GM18870 (cell line): ENCODE results near the gene NFKBIB.
A peak's percentile ranks its signal among the peaks of the same experiment; 100 is the strongest.
"Not testable (repeated sequence)": the region's sequence is repeated elsewhere in the genome, so short reads cannot be mapped to it uniquely, and the experiment has no call there.

Experiments used
- ATAC-seq: cut with Tn5 transposase; IDR thresholded peaks from one replicate; pipeline ENCODE4 v1.9.1; 2021; ENCODE audit warnings: moderate library complexity; ENCODE audit not compliant: unreplicated experiment

The NFKBIB gene

DNA sequence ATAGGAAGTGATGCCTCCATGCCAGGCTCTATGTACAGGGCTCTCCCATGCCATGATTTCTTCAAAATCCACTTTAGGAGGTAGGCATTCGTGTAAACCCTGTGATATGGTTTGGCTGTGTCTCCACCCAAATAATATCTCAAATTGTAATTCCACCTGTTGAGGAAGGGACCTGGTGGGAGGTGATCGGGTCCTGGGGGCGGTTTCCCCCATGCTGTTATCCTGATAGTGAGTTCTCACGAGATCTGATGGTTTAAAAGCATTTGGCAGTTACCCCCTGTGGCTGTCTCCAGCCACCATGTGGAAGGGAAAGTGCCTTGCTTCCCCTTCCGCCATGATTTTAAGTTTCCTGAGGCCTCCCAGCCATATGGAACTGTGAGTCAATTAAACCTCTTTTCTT lies 22.7 kb downstream of the NFKBIB start:
- ATAC-seq, result no peak

DNA sequence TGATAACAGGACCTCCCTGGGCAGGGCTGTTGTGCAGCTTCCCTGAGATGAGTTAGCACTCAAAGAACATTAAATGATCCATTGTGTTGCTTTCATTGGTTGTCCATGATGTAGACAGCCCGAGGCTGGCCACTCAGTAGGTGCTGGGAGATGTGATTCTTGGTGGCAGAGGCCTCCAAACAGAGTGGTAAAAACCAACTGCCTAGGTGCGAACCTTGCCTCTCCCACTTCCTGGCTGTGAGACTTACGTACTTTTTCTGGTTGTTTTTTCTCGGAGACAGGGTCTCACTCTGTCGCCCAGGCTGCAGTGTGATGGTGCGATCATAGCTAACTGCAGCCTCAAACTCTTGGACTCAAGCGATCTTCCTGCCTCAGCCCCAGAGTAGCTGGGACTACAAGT lies 24.6 kb downstream of the NFKBIB start:
- ATAC-seq, result no peak

DNA sequence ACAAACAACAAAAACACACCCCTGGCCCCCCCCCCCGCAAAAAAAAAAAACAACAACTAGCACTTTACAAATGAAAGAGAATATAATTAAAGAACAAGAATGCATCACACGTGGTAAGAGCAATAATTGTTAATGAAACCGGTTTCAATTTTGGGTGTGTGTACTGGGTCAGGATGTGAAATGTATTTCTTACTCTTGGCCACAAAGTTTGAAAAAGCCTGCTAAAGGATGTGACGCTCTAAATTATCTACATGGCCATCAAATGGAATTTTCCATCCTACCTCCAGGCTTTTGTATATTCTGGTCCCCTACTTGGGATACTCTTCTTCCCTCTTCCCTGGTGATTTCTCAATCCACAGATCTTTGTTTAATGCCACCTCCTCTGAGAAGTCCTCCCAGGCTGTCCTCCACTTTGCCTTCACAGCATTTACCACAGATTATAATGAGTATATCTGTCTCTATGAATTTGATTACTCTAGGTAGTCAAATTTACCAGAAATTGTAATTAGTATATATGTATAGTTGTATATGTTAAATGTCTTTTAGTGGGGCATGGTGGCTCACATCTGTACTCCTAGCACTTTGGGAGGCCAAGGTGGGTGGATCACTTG lies 28.7 kb downstream of the NFKBIB start:
- no peak for ATAC-seq

DNA sequence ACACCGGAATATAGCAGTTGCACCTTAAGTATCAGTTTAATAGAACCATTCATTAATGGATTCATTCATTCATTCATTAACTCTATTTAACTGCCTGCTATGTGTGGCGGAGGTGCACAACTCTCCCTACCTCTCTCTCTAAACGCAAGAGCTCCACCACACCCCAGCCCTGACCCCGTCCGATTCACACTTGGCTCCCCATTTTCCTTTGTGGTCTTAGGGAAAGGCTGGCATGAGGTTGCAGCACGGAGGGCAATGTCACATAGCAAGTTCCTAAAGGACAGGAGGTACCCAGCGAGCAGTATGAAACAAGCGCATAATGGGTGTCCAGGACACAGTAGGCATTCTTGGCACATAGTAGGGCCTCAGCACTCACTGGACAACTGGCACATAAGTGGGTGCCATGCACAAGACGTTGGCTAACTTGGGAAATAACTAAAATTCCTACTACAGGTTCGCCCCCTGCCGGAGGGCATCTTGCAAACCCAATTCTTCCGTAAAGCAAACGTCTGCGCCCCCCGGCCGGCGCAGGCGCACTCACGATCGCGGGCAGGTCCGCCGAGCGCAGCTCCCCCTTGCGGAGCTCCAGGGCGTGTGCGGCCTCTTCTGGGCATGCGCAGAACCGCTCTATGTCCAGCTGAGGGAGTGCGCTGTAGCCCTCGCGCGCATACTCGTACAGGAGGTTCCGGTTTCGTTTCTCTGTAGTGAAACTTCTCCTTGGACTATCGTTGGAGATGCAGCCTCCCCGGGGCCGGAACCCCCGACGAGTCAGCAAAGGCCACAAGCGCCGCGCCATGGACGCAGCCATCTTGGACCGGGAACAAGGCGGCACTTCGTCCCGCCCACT lies 30.4 kb downstream of the NFKBIB start, which contains the start of gene SARS2:
Gene SARS2 (minus strand): TSS at position 835 of the 847 bp plus-strand sequence. CDS start 27 bp downstream, at position 808.
- peak; percentile 70 for ATAC-seq

DNA sequence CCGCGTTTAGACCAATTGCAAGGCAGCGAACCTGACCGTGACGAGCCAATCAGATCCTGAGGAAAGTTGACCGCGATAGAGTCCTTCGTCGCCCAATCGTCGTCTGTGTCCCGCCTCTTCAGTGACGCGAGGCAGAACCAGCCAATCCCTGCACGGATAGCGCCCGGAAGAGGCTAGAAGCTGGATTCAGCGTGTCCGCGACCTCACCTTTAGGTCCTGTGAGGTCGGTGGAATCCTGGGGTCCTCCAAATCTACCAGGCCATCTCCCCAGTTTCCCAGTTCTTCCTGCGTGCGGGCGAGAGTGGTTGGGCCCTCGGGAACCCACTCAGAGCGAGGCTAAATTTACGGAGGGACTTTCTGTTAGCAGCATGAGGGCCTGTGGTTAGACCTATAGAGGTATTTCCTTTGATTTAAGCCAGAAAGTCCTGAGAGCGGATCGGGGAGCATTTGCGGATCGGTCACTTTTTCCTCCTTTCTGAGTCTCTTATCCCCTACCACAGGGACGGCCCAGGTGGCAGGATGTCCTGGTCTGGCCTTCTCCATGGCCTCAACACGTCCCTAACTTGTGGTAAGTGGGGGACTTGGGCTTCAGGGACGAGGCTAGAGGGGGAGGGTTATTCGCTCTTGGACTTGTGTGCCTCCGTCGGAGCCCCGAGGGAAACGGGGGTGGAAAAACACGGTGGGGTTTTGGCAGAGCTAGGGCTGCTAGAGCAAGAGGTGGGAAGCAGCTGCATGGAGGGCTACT lies 31.2 kb downstream of the NFKBIB start, which contains the start of gene MRPS12:
Gene MRPS12 (plus strand): TSS at position 169 of the 745 bp plus-strand sequence. CDS start 351 bp downstream, at position 520.
- ATAC-seq, result peak; percentile 90

DNA sequence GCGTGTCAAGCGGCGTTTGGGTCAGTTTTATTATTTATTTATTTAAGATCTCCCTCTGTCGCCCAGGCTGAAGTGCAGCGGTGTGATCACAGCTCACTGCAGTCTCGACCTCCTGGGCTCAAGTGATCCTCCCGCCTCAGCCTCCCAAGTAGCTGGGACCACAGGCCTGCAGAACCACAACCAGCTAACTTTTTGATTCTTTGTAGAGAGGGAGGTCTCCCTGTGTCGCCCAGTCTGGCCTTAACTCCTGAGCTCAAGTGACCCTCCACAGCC lies 31.7 kb downstream of the NFKBIB start:
- no peak for ATAC-seq

DNA sequence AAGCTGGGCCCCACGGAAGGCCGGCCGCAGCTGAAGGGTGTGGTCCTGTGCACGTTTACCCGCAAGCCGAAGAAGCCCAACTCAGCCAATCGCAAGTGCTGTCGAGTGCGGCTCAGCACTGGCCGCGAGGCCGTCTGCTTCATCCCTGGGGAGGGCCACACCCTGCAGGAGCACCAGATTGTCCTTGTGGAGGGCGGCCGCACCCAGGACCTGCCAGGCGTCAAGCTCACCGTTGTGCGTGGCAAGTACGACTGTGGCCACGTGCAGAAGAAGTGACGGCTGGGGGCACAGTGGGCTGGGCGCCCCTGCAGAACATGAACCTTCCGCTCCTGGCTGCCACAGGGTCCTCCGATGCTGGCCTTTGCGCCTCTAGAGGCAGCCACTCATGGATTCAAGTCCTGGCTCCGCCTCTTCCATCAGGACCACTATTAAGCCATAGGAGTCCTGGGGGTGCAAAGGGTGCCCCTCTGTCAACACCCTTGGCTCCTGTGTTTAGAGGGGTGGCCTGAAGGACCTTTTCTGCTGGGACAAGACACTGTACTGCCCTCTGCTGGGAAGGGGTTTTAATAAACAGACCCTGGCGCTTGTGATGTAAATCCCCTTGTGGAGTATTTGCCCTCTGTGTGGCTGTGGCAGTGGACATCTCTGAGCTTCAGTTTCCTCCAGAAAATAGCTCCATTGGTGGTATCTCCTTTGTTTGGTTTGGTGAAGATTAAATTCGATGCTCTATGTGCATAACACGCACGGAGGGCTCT lies 32.8 kb downstream of the NFKBIB start:
- no peak for ATAC-seq

DNA sequence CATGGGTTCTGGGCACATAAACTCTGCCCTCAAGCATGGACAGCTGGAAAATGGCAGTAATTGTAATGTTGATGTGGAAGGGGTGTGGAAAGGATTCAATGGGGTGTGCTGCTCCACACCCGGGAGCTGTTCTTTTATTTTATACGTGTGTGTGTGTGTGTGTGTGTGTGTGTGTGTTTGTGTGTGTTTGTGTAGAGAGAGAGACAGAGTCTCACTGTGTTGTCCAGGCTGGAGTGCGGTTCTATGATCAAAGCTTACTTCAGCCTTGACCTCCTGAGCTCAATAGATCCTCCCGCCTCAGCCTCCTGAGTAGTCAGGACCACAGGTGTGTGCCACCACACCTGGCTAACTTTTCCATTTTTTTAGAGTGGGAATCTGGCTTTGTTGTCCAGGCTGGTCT lies 33.8 kb downstream of the NFKBIB start:
- ATAC-seq, result no peak

DNA sequence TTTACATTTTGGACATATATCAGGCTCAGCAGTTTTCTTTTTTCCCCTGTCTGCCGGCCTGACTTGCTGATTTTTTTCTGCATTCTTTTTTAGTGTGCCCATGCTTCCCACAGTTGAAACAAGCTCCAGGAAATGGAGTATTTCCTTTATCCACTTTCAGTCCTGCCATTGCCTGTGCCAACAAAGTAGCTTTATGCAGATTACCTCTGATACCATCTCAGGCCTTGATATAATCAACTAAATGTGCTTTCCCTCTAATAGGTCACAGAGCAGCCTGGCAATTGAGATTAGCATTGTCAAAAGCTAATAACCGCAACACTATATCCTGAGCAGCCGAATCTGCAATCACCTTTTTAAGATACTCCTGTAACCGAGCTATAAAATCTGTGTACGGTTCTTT lies 40.2 kb downstream of the NFKBIB start:
- no peak for ATAC-seq

DNA sequence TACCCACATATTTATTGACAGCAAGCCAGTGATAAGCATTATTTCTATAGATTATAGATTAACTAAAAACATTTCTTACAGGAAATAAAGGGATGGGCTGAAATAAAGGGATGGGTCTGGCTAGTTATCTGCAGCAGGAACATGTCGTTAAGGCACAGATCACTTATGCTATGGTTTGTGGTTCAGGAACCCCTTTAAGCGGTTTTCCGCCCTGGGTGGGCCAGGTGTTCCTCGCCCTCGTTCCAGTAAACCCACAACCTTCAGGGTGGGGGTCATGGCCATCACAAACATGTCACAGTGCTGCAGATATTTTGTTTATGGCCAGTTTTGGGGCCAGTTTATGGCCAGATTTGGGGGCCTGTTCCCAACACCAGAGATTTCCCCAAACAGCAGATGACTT lies 41.7 kb downstream of the NFKBIB start:
- ATAC-seq, result not testable (repeated sequence)

DNA sequence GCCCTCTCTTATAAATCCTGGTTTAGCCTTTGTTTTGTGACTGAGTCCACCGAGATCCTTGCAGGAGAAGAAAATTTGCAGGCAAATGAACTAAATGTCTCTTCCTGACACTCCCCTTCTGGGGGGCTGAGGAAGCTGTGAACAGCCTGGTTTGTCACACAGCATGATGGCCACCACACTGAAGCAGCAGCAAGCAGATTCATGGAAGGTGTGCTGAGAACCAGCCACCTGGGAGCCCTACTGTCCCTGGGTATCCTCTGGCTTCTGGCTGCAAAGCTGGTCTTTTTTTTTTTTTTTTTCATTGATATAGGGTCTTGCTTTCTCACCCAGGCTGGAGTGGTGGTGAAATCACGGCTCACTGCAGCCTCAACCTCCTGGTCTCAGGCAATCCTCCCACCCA lies 42.2 kb downstream of the NFKBIB start:
- ATAC-seq, result no peak

DNA sequence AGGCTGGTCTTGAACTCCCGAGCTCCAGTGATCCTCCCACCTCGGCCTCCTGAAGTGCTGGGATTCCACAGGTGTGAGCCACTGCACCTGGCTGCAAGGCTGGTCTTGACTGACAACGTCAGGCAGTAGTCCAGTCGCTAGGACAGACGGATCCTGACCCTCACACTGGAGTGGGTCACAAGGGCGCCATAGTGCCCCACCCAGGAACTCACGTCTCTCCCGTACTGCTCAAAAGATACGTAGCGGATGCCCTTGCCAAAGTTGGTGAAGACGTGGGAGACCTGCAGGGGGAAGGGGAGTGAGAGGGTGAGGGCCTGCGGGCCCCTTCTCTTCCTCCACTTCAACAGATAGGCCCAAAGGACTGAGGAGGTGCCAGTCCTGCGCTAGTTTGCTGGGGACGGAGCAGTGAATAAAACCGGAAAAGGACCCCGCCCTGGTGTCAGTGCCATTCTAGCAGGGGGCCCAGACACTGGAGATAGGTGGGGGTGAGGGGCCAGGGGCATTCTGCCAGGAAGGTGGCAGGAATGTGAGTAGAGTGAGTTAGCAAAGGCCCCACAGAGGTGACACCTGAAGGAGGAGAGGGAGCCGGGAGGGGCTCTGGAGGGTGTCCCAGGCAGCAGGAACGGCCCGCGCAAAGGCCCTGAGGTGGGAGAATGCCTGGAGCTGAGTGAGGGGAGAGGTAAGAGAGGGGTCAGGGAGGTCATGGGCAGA lies 42.9 kb downstream of the NFKBIB start:
- ATAC-seq, result no peak

DNA sequence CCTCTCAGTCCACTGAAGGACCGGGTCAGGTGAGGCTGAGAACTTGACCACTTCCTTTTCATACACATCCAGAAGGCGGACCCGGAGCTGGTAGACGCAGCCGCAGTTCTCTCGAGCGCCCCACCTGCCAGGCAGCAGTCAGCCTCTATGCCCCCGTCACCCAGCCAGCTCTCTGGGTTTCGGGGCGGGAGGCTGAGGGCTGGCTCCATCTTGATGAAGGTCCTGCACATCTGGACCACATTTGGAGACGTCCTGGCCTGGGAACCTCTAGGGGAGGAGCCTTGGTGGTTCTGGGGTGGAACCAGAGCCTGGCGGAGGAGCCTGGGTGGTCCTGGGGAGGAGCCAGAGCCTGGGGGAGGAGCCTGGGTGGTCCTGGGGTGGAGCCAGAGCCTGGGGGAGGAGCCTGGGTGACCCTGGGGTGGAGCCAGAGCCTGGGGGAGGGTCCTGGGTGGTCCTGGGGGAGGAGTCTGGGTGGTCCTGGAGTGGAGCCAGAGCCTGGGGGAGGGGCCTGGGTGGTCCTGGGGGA lies 45.3 kb downstream of the NFKBIB start:
- no peak for ATAC-seq

DNA sequence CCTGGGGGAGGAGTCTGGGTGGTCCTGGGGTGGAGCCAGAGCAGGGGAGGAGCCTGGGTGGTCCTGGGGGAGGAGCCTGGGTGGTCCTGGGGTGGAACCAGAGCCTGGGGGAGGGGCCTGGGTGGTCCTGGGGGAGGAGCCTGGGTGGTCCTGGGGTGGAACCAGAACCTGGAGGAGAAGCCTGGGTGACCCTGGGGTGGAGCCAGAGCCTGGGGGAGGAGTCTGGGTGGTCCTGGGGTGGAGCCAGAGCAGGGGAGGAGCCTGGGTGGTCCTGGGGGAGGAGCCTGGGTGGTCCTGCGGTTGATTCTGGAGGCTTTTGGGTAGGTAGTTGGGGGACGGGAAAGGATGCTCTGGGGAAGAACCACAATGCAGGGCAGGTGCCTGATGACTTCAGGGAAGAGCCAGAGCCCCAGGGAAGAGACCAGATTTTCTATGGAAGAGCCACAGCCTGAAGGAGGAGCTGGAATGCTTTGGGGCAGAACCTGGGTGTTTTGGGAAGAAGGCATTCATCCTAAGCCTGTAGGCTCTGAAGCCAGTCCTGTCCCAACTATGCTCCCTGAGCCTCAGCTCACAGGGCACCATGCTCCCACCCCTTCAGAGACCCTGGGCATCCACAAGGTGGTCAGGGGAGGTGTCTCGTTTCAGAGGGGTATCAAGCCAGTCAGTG lies 45.9 kb downstream of the NFKBIB start:
- no peak for ATAC-seq

DNA sequence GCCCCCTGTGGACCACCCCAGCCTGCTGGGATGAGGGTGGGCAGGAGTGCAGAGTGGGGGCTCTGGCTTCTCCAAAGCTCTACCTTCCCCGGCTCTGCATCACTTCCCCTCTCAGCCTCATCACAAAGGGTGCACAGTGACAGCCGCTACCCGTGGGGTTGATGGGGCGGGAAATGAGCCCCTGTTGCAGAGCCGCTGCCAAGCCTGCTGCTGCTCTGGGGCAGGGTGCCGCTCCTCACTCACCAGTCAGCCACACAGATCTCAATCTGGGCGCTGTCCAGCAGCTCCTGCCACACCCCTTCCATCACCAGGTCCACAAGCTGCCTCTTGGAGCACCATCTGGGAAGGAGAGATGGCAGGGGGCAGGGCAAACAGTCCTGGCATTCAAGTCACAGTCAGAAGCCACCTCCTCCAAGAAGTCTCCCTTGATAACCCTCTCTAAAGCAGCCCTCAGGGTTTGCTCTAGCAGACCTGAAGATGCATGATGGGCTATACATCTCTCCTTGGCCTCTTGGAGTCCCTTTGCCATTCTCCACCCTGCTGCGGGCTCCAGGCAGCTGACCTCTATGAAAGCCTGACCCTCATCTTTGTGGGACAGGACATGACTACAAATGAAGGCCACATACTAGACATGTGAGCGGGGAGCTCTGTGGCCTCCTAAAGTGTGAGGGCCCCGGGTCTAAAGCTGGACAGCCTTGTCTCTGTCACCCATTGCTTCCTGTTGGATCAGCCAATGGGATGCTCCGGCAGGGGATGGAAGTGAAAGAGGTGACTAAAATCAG lies 46.7 kb downstream of the NFKBIB start:
- no peak for ATAC-seq

DNA sequence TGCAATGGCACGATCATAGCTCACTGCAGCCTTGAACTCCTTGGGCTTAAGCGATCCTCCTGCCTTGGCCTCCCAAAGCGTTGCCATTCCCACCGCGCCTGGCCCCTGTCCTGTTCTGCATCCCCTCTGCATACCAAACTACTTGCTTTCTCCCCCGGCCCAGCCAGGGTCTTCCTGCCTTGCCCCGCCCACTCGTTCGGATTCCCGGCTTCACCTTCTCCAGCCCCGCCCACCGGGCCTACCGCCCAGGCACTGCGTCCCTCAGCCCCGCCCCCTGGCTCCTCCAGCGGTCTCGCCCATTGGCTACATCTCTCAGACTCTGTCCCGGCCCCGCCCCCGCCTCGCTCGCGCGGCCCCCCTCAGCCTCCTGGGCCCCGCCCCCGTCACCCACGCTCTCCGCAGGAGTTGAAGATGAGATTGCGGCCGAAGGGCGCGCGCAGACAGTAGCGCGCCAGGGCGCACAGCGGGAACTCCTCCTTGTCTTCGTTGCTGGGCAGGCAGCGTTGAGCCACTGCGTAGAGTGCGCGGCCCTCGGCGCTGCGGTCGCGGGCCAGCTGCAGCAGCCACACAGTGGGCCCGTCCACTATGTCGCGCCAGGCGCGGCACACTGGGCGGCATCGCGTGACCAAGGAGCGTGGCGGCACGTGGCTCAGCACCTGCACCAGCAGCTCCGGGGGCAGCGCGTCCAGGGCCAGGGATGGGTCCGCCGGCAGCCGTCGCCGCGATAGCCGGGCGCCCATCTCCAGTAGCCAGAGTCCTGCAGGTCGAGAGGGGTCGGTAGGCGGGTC lies 50.0 kb downstream of the NFKBIB start:
- no peak for ATAC-seq

DNA sequence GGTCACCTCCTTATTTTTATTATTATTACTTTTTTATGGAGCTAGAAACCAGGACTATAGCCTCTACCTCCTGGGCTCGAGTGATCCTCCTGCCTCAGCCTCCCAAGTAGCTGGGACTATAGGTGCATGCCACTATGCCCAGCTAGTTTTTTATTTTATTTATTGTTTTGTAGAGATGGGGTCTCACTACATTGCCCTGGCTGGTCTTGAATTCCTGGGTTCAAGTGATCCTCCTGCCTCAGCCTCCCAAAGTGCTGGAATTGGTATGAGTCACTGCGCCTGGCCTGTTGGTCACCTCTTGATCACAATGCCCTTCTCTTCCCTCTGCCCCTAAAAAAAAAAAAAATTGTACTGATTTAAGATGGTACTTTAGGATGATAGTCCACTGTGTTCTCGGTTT lies 51.4 kb downstream of the NFKBIB start:
- ATAC-seq, result no peak
